GM19240 (cell line): ENCODE data around the gene HS3ST4.

Experiments
- DNase-seq: peaks from one replicate; pipeline ENCODE4 v3.0.0; 2011; ENCODE audit warnings: low spot score; ENCODE audit not compliant: insufficient read length

Gene HS3ST4

DNA sequence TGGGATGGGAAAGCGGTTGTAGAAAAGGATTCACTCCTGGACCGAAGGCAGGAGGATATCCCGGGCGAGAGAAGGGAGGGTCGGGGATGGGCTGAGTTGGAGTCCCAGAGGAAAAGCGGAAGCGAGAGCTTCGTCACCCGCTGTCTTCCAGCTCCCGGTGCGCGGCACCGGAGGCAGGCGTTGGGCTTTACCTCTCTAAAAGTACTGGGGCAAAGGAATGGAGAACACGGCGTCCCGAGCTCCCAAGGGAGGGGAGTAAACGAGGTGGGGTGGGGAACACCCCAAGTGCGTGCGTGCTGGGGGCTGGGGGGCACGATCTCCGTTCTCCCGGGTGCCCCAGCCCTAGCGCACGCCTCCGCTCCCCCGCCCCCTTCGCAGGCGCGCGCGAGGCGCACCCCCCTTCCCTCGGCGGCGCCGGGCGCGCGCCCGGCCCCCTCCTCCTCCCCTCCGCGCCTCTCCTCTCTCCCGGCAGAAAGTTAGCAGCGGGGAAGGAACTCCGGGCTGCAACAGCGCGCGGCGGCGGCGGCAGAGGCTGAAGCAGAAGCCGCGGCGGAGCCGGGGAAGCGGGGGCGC is at the start of gene HS3ST4:
Gene HS3ST4 (plus strand): TSS at position 441 of the 573 bp plus-strand sequence.
- DNase-seq = no peak

DNA sequence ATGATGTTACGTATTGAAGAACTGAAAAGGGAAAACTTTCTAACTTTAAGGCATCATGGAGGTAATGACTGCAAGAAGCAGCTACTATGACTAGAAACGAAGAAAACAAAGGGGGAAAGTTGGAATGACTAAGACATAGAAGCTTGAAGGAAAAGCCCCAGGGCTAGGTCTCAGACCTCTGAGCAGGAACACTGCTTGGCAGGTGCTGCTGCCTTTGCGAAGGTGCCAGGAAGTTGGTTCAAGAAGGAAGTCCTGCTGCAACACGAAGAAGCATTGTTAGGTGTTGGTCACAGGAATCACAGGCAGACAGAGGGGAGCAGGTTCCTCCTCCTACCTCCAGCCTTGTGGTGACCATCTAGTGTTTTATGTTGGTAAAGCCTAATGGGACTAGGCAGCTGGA is 48.1 kb upstream of the HS3ST4 start:
- DNase-seq = no peak

DNA sequence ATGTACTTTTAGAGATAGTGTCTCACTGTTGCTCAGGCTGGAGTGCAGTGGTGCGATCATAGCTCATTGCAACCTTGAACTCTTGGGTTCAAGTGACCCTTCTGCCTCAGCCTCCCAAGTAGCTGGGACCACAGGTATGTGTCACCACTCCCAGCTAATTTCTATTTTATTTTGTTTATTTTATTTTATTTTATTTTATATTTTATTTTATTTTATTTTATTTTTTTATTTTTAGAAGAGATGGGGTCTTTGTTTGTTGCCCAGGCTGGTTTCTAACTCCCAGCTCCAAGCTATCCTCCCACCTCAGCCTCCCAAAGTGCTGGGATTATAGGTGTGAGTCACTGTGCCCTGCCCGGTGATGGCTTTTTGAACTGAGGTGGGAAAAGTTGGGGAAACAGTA is 35.1 kb upstream of the HS3ST4 start:
- no peak for DNase-seq

DNA sequence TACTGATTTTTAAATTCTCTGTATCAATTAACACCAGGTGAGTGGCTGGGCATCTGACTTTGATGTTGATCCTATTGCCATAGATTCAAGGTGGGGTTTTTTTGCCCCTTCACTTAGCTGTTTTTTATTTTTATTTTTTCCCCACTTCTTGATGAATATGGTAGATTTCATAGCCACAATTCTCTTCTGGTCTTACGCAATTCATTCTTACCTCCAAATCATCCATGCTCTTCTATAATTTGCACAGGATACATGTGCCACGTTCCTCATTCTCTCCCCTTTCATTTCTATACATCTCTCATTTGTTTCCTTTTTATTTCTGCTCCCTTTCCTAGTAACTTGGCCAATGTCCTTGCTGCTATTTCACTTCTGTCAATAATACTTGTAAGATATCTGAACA is 14.9 kb upstream of the HS3ST4 start:
- DNase-seq = no peak

DNA sequence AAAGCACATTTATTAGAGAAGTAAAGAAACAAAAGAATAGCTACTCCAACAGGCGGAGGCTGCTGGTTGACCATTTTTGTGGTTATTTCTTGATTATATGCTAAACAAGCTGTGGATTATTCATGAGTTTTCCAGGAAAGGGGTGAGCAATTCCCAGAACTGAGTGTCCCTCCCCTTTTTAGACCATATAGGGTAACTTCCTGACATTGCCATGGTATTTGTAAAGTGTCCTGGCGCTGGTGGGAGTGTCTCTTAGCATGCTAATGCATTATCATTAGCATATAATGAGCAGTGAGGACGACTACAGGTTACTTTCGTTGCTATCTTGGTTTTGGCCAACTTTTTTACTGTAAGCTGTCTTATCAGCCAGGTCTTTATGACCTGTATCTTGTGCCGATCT is 12.2 kb upstream of the HS3ST4 start:
- DNase-seq = no peak

DNA sequence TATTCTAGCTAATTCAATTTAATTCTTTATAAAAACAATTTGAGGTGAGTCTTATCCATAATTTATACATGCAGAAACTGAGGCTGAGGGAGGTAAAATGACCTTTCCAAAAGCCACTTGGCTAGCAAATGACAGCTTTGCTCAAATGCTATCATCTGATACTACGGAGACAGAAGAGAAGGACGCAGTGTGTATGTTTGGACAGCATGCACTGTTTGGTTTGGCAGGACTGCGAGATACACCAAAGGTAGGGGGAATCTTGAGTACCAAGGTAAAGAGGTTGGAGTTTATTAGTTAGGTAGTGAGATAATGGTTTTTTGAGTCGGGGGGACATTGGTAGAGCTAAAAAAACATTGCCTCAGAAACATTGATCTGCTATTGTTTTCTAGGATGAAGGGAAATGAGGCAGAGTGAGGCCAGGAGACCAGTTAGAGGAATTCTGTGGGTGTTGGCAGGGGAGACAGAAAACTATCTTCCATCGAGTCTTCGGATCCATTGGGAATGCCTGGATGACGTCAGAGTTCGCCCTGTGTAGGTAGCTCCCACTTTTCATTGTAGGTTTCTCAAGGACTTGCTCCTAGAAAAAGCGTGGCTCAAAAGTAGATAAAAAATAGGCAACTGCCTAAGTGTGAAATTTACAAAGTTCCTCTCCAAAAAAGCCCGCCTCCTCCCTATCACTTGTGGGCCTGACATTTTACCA is 2.5 kb upstream of the HS3ST4 start:
- no peak for DNase-seq

DNA sequence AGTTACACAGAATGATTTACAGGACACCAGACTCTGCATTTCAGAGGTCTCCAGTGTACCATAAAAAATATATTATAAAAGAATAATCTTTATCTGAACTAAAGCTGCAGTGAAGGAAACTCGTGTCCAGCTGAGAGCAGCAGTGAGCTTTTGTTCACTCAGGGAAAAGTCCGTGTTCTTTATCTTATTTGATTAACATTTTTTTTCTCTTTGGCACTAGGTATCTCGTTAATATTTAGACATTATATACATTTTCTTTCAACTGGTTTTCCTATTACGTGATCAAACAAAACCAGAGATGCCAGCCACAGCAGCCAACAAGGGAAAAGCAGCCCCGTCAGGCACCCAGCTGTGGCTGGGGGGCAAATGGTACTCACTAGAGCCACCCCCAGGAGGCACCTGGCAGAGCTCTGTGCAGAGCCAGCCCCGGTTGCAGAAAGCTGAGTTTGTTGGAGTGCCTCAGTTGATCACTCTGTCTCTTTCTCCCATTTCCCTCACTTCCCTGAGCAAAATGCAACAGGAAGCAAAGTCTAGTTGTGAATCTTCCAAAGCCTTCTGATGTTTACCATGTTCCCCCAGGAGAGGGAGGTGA is 1.1 kb upstream of the HS3ST4 start:
- no peak for DNase-seq

DNA sequence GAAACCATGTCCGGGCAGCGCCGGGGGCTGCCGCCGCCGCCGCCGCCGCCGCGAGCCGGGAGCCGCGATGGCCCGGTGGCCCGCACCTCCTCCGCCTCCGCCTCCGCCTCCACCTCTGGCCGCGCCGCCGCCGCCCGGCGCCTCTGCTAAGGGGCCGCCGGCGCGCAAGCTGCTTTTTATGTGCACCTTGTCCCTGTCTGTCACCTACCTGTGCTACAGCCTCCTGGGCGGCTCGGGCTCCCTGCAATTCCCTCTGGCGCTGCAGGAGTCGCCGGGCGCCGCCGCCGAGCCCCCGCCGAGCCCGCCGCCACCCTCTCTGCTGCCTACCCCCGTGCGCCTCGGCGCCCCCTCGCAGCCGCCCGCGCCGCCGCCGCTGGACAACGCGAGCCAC is 587 bp downstream of the HS3ST4 start:
- no peak for DNase-seq

DNA sequence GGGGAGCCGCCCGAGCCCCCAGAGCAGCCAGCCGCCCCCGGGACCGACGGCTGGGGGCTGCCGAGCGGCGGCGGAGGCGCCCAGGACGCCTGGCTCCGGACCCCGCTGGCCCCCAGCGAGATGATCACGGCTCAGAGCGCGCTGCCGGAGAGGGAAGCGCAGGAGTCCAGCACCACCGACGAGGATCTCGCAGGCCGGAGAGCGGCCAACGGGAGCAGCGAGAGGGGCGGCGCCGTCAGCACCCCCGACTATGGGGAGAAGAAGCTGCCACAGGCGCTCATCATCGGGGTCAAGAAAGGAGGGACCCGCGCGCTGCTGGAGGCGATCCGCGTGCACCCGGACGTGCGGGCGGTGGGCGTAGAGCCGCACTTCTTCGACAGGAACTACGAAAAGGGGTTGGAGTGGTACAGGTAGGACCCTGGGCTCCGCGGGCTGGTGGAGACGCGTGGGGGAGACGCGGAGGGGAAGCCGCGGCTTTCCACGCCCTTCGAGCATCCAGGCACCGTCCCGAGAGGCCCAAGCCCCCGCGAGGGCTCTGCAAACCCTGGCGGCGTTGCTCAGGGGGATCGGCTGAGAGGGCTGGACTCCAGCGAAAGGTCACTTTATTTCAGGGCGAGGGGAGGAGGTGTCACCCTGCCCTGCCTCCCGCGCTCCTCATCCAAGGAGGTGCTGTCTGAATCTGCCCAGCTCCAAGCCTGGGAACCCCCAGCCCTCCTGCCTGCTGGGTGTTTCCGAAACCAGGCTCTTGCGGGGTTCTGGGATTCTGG is 1.2 kb downstream of the HS3ST4 start:
- DNase-seq = no peak

DNA sequence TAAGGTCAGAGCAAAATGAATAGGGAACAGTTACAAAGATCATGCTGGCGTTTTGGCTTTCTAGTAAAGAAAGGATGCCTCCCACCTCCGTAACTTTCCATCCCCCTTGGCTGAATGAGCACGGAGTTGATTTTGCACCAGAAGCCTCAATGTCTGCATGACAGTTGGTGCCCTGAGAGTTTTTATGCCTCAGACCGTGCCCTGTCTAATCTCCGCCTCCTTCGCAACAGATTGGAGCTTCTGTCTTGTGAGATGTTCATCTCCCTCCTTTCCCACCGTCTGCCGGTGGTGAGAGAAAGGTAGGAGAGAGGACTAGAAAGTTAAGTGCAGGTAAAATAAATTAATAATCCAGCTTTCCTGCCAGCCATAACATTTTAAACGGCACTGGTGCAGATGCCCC is 1.9 kb downstream of the HS3ST4 start:
- no peak for DNase-seq

DNA sequence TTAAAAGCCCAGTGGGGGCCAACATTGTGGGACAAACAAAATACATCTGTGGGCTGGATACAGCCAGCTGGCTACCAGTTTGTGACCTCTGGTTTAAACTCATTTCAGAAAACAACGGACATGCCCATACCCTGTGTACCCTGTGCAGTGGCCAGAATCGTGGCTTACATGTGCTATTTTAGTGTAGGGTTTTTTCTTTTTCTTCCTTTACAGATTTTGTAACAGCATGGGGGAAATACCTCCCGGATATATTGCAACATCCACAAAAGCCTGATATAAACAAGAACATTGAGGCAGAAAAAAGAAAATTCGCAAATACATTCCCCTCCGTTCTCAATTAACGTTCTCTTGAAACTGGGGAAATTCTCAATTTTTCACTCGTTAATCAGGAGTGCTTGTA is 7.3 kb downstream of the HS3ST4 start:
- DNase-seq = no peak

DNA sequence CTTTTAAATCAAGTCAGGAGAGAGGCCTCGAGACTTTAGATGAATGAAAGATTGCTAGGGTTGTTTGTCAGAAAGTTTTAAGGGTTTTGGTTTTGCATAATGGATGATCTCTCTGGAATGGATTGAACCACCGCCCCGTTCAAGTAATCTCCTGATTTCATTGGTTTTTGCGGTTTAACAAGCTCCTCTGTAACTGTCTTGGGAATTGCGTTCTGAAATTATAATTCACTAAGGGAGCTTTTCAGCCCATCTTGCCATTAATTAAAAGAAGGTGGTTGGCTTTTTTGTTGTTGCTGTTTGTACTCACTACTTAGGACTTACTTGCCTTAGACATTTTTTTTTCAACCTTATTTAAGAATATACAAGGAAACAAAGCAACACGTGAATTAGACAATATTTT is 8.8 kb downstream of the HS3ST4 start:
- no peak for DNase-seq

DNA sequence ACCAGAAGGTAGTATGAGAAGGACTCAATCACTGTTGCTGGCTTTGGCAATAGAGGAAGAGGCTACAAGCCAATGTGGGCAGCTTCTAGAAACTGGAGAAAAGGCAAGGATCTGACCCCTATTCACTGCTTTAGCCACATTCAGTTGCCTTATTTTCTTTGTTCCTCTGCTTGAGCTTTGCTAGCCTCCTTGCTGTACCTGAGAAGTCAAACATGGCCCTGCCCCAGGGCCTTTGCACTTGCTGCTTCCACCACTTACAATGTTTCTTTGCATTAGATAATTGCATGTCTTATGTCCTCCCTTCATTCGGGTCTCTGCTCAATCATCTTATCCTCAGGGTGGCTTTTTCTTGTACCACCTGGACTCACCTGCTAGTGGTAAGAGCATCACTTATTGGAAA is 15.8 kb downstream of the HS3ST4 start:
- DNase-seq = no peak

DNA sequence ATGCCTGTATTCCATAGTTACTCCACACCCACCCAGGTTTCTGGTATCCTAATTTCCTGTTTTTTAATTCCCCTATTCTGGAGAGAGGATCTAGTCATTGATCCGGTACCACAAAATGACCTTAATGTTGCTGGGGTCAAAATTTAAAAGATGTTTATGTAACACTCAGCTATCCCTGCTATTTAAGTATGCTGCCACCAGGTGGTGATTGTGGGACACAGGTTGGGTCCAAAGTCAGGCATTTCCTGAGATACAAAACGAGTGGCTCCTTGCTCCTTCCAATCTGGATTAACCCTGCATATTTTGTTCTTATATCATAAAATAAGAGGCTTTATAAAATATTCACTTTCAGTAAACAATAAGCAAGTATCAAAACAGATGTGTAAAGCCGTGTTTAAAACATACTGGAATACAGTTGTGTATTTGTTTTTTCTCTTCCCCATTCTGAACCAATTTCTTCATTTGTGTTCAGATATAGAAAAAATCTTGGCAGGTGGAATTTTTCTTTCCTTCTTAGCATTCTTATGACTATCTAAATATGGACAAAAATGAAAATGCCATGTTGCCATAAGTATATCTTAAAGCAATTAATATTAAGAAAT is 16.3 kb downstream of the HS3ST4 start:
- no peak for DNase-seq

DNA sequence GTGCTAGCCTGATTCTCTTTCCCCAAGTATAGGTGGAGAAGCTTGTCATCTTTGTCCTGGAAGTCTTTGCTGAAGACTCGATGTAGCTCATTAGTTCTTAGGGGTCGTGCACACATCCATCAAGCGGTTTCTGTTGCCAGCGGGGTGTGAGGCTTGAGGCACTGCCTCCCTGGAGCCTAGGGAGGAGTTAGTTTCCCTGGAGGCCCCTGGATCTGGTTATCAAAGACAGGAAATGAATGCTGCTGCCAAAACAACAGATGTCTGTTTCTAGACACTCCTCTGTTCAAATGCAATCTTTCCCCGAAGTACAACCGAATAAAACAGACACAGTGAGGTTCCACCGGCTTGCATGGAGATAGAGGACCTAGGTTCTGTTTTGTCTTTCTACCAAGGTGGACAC is 17.5 kb downstream of the HS3ST4 start:
- no peak for DNase-seq

DNA sequence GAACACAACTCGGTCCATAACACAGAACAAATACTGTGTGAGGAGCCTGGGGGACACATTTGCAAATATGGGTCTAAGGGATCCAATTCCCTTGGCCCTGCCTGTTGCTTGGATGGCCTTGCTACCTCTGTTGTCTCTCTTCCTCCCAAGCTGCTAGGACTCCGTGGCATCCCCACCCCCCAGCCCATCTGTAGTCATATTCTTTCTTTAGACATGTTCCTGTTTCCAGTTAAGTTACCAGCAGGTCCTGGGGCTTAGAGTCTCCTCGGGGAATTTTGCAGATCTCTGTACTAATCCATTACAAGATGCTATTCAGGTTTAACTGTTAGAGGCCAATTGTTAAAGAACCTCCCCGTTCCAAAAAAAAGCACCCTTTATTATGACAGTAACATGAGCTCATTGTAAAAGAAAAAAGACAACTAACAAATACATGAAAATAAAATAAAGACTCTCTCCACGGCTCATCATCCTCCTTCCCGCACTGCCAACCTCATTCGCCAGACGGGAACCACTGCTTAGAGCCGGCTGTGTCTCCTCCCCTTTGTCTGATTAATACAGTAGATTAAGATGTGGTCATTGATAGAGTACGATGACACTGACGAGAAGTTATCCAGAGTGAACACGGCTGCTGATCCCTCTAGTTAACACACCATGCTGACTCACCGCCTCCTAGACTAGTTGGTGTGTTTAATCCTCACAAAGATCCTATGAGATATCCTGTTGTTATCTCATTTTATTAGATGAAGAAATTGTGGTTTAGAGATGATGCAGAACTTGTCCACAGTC is 22.2 kb downstream of the HS3ST4 start:
- DNase-seq = no peak

DNA sequence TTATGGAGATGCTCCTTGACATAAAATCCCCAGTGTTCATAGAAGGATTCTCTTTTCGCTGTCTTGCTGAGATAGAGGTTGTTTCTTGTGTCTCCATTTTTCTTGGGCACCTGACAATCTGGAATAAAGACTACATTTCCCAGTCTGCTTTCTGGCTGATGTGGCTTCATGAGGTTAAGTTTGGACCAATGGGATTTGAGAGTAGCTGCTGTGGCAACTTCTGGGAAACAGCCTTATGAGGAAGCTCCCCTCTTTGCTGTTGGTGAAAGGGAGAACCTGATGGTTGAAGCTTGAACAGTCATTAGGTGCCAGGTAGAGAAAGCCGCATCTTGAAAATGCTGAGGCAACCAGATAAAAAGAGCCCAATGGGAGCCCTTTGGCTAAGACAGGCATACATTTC is 24.4 kb downstream of the HS3ST4 start:
- no peak for DNase-seq

DNA sequence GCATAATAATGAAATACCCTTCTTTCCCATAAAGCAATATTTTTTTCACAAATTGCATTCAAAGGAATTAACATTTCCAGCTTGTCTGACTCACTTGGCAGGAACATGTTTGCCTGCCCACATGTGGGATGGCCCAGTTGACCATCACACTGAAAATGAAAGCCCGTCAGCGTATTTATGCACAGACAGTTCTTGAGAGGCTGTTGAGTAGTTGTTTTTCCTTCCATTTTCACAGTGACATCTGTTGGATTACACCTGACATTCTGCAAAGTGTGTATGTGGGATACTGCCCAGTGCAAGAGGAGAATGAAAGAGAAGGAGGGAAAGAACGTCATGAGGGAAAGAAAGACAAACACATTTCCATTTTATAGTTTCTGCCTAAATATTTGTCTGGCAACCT is 29.7 kb downstream of the HS3ST4 start:
- no peak for DNase-seq

DNA sequence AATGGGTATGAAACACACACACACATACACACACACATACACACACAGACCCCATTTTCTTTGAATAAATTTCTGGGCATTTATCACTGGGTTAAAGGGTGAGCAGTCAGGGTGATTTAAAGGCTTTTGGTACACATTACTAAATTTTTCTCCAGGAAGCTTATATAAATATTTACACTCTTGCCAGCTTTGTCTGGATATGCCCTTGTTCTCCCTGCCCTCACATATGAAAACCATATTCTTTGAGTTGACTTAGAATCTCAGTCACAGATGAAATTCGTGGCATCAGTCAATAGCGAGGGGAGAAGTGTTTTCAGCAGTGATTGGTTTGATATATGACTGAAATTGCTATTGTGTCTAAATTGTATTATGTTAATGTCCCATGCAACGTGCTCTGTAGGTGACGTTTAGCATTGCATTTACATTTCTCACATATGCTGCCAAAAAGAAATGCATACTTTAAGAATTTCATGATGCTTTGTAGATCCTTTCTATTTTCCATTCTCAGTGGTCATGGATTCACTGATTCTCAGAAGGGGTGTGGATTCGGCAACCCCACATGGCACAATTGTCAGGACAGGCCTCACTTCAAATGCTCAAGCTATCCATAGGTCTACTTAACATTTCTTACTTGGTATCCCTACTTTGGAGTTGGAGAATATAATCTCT is 34.8 kb downstream of the HS3ST4 start:
- no peak for DNase-seq

DNA sequence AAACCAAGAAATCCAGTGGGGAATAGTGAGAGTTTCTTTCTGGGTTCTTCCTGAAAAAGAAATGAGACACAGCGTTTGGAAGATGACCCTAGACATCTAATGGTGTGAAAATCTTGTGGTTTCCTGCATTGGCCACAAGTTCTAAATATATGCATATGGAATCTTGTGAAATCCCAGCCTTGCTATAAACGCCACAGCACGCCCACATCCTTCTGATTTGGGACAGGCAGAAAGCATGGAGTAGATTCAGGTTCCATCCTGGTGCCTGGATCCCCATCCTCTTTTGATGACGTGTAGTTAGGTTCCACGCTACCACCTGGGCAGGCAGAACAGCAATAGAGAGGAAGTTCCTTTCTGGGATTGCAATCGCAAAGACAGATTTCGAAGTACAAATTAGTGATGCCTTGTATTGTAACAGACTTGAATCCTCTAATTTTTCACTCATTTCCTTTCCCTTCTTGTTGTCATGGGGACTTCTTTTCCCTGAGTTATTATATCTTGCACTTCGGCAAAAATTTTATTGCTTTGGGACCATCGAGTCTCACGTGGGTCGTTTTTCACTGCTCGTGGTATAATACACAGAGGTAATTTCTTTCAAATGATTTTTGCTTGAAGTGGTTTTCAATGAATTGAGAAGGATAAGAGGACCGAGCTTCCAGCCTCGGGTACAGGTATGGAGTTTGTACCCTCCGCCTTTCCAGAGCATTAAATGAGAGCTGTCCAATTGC is 37.6 kb downstream of the HS3ST4 start:
- DNase-seq = no peak
